ENCODE results near the gene LGR6.

Gene LGR6

DNA sequence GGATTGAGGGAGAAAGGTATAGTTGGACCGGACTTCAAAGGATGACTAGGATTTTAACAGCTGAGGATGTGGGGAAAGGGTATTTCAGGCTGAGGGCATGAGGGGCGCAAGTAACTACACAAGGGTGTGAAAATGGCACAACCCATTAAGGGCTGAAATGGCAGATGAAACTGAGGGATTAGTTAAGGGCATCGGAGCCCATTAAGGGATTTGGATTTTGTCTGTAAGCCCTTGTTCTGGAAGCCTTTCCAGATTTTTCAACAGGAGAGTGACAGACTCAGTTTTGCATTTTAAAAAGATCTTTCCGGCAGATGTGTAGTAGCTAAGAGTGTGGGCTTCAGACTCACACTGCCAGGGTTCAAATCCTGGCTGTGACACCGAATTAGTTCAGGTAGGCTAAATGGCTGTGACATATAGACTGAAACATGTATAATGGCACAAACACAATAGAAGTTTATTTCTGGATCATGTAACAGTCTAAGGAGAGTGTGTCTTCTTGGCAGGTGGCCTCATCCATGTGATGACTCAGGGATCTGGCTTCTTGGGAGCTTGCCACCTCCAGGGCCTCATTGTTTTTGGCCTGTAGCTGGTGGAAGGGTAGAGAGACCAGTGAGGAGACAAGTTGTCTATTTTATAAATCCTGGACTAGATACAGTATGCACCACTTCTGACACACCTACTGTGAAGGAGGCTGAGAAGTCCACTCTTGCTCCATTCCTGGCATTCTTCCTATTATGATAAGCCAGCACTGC, 98.5 kb downstream of the LGR6 start:
- no peak for DNase-seq (ENCODE audit: low spot score)

- no peak for DNase-seq (ENCODE audit: low spot score)
Measured at GRCh38 chr1:202292773-202293172, 99.2 kb downstream of the LGR6 start.

DNA sequence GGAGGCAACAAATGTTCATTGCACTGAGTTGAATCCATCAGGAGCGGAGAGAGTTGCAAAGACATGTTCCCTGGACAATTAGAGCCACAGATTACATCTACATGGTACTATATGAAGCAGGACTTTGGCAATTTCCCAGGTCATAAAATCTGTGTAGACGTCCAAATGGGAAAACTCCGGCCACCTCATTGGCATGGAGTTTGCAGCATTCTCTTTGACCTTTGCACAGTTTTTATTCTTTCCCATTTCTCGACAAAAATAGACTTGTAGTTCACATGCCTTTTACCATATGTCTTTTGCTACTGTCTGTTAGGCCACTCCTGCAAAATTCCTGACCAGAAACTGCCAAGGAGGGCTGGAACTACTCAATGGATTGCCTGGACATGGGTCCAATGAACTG, 100.0 kb downstream of the LGR6 start:
- DNase-seq (ENCODE audit: low spot score) = no peak

DNA sequence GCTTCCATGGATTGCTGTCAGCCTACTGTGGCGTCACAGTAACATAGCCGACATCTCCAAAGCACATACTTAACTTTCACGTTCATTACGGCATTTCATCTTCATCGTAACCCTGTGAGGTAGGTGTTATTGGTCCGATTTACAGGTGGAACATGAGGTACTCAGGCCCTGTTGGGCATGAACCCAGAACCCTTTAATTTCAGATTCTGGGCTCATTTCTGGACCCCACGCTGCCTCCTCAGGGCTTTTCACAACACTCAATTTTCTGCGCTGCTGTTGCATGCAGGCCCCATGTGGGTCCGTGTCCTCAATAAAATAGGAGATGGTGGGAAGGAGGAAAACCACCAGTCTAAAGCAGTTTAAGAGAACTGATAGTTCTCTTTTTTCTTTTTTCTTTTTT, 108.6 kb downstream of the LGR6 start:
- DNase-seq (ENCODE audit: low spot score) = no peak

- DNase-seq (ENCODE audit: low spot score) = no peak
Measured at GRCh38 chr1:202304375-202304774, 110.8 kb downstream of the LGR6 start.

- no peak for DNase-seq (ENCODE audit: low spot score)
Measured at GRCh38 chr1:202305168-202305567, 111.6 kb downstream of the LGR6 start.

- no peak for DNase-seq (ENCODE audit: low spot score)
Measured at GRCh38 chr1:202306535-202307345, 113.1 kb downstream of the LGR6 start.

DNA sequence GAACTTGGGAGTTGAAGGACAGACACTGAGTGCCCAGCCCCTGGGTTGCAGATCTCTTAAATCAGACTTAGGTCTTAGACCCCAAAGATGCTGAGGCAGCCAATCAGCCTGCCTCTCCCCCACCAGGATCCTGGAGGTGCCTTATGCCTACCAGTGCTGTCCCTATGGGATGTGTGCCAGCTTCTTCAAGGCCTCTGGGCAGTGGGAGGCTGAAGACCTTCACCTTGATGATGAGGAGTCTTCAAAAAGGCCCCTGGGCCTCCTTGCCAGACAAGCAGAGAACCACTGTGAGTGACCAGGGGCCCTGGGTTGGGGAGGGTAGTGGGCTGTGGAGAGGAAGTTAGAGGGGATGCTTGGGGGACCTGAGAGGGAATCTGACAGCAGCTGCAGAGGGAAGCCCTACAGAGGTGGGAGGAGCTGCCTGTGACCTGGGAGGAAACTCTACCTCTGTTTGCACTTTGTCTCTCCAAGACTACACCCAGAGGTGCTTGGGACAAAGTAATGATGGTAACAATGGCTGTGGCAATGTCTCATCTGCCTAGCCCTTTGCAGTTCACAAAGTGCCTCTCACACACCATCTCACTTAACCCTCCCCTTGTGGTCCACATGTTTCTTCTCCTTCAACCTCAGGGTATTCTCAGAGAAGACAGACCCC, 116.6 kb downstream of the LGR6 start:
- no peak for DNase-seq (ENCODE audit: low spot score)

GRCh38 chr1:202310746-202311145, 117.1 kb downstream of the LGR6 start:
- DNase-seq (ENCODE audit: low spot score) = no peak

- DNase-seq (ENCODE audit: low spot score) = no peak
Measured at GRCh38 chr1:202311875-202312635, 118.5 kb downstream of the LGR6 start.

- peak; percentile 86 for DNase-seq (ENCODE audit: low spot score)
Measured at GRCh38 chr1:202315576-202316168, 122.1 kb downstream of the LGR6 start.

DNA sequence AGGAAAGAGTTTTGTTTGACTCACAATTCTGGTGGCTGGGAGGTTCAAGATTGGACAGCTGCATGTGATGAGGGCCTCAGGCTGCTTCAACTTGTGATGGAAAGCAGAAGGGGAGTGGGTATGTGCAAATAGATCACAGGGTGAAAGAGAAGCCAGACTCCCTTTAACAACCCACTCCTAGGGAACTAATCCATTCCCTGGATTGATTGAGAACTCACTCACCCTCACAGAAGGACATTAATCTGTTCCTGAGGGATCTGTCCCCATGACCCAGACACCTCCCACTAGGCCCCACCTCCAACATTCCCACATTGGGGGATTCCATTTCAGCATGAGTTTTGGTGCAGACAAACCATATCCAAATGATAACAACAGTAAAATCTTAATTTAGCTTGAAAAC, 122.6 kb downstream of the LGR6 start:
- DNase-seq (ENCODE audit: low spot score) = no peak

GRCh38 chr1:202317941-202318925, 124.6 kb downstream of the LGR6 start:
- no peak for DNase-seq (ENCODE audit: low spot score)

- DNase-seq (ENCODE audit: low spot score) = no peak
Measured at GRCh38 chr1:202319381-202320080, 125.9 kb downstream of the LGR6 start.

DNA sequence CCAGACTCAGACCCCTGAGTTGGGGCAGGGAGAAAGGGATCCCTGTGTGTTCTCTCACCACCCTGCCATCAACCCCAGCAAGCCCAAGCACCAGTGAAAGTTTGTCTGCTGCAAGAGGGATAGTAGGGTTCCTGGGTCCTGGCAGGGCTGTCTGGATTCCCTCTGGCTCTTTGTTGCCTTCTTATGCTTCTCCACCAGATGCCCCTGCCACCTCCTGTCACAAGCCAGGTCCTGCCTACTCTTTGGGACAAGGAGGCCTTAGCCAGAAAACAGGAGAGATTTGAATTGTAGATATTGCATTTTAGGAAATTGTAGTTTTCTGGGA, 126.4 kb downstream of the LGR6 start:
- DNase-seq (ENCODE audit: low spot score) = no peak

DNA sequence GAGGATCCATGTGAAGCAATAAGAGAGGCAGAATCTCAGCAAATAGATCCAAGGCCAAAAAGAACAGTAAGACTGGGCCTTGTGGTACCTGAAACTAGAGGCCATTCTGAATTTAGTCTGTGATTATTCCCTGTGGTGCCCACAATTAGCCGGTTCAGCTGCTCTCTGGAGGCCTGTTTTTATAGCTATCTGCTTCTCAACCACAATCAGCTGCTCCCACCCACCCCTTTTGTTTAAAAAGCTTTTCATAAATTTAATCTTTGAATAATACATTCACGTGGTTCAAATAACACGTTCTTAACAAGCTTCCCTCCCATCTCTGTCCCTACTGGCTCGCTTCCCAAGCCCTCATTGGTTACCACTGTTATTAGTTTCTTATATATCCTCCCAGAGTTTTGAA, 130.1 kb downstream of the LGR6 start:
- DNase-seq (ENCODE audit: low spot score) = no peak

- DNase-seq (ENCODE audit: low spot score) = no peak
Measured at GRCh38 chr1:202324646-202325045, 131.0 kb downstream of the LGR6 start.

GRCh38 chr1:202329891-202330290, 136.3 kb downstream of the LGR6 start:
- no peak for DNase-seq (ENCODE audit: low spot score)

DNA sequence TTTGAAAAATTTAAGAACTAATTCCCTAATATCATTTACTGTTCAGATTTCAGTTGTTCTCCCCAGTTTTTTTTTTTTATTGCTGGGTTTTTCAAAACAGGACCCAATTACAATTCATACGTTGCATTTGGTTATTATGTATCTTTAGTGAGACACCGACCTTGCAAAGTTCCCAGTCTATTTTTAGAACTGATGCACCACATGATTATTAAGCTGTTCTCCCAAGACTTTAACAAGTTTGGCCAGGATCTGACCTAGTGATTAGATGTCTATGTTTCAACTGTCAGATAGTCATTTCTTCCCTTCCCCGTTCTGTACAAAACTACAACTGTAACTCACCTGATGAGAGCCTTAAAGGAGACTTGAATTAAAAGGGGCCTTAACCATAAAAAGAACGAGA, 140.3 kb downstream of the LGR6 start:
- no peak for DNase-seq (ENCODE audit: low spot score)
